Measurements from ENCODE around the gene STRAP. TPM values are rescaled to one million over a fixed set of nuclear protein-coding genes. Genes with fewer than 3 reads are reported as not detected.

STRAP gene
- total RNA-seq, 1 donor from 2014 or later, result 229 TPM

DNA sequence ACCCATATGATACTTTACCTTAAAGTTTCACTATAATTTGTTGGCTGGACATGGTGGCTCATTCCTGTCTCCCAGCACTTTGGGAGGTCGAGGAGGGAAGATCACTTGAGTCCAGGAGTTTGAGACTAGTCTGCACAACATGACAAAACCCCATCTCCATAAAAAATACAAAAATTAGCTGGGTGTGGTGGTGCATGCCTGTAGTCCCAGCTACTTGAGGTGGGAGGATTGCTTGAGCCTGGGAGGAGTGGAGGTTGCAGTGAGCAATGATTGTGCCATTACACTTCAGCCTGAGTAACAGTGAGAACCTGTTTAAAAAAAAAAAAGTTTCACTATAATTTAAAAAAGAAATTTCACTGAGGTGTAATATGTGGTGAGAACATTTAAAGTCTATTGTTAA, 50.1 kb downstream of the STRAP start:
- TF ChIP-seq CTCF (IDR thresholded peaks at IDR 0.05; ENCODE audit: unreplicated experiment), result no peak
- Mint-ChIP-seq H3K36me3 (ENCODE audit: insufficient read depth) (peaks cover 10% of the 10 kb centered on the region), H3K27ac (no peak overlapping the region), H3K27me3 (no peaks in the 10 kb centered on the region), H3K9me3 (ENCODE audit: low read depth) (peaks cover 12% of the 10 kb centered on the region), H3K4me1 (ENCODE audit: low read depth) (peaks cover 11% of the 10 kb centered on the region), H3K4me3 (ENCODE audit: low read depth) (no peak overlapping the region)
- no peak for DNase-seq (ENCODE audit: low spot score, unreplicated experiment)

- no peaks in the 10 kb centered on the region for H3K27me3 Mint-ChIP-seq
Measured at GRCh38 chr12:15932971-15933370, 50.8 kb downstream of the STRAP start.

DNA sequence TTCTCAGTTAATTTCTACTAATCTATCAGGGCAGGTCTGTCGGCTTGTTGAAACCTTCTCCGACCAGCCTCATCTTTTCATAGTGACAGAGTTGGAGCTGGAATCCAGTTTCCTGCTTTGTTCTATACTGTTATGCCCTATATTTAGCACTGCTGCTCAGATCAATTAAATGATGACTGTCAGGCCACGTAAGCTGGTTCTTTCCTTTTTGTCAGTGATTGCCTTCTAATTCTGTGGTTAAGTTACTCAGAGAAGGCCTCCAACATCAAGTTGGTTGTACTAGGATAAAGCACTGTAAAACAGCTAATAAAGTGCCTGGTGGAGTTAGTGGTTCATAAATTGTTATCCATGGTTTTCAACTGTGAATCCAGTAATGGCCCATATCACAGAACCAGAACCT, 51.6 kb downstream of the STRAP start:
- no peak for TF ChIP-seq CTCF (IDR thresholded peaks at IDR 0.05; ENCODE audit: unreplicated experiment)
- no peak overlapping the region for H3K4me3 Mint-ChIP-seq (ENCODE audit: low read depth)
- no peaks in the 10 kb centered on the region for H3K27me3 Mint-ChIP-seq
- peaks cover 10% of the 10 kb centered on the region for H3K36me3 Mint-ChIP-seq (ENCODE audit: insufficient read depth)
- peak overlapping the region; percentile 4 for H3K27ac Mint-ChIP-seq
- peaks cover 10% of the 10 kb centered on the region for H3K4me1 Mint-ChIP-seq (ENCODE audit: low read depth)
- DNase-seq (ENCODE audit: low spot score, unreplicated experiment), result no peak
- H3K9me3 Mint-ChIP-seq (ENCODE audit: low read depth), result peaks cover 12% of the 10 kb centered on the region

More at GRCh38 chr12:15932971-15933370, 50.8 kb downstream of the STRAP start:
- Mint-ChIP-seq H3K4me1 (ENCODE audit: low read depth) (peaks cover 13% of the 10 kb centered on the region), H3K27ac (no peak overlapping the region), H3K36me3 (ENCODE audit: insufficient read depth) (peaks cover 10% of the 10 kb centered on the region), H3K9me3 (ENCODE audit: low read depth) (peaks cover 12% of the 10 kb centered on the region), H3K4me3 (ENCODE audit: low read depth) (no peak overlapping the region)
- TF ChIP-seq CTCF (IDR thresholded peaks at IDR 0.05; ENCODE audit: unreplicated experiment), result no peak
- DNase-seq (ENCODE audit: low spot score, unreplicated experiment), result no peak

- H3K4me1 Mint-ChIP-seq (ENCODE audit: low read depth), result peaks cover 4% of the 10 kb centered on the region
- H3K27me3 Mint-ChIP-seq, result no peaks in the 10 kb centered on the region
- H3K36me3 Mint-ChIP-seq (ENCODE audit: insufficient read depth), result peaks cover 15% of the 10 kb centered on the region
- TF ChIP-seq CTCF (IDR thresholded peaks at IDR 0.05; ENCODE audit: unreplicated experiment), result no peak
- no peak for DNase-seq (ENCODE audit: low spot score, unreplicated experiment)
- peaks cover 14% of the 10 kb centered on the region for H3K9me3 Mint-ChIP-seq (ENCODE audit: low read depth)
- H3K4me3 Mint-ChIP-seq (ENCODE audit: low read depth), result no peak overlapping the region
- H3K27ac Mint-ChIP-seq, result no peak overlapping the region
Measured at GRCh38 chr12:15936751-15937150, 54.6 kb downstream of the STRAP start.

- Mint-ChIP-seq H3K27me3 (no peaks in the 10 kb centered on the region), H3K4me1 (ENCODE audit: low read depth) (peaks cover 3% of the 10 kb centered on the region), H3K36me3 (ENCODE audit: insufficient read depth) (peaks cover 11% of the 10 kb centered on the region), H3K9me3 (ENCODE audit: low read depth) (peaks cover 14% of the 10 kb centered on the region), H3K4me3 (ENCODE audit: low read depth) (no peak overlapping the region), H3K27ac (no peak overlapping the region)
- no peak for DNase-seq (ENCODE audit: low spot score, unreplicated experiment)
- no peak for TF ChIP-seq CTCF (IDR thresholded peaks at IDR 0.05; ENCODE audit: unreplicated experiment)
Measured at GRCh38 chr12:15937902-15938301, 55.7 kb downstream of the STRAP start.

Measured in progenitor cell of endocrine pancreas (in vitro differentiated cells).